PFSK-1 (cell line): ENCODE data around the gene PCDHB12.

Experiments used
- POLR2AphosphoS5 ChIP-seq: IDR thresholded peaks from 2 replicates; pipeline ENCODE4 v1.6.1; 2012; ENCODE audit warnings: low read depth, mild to moderate bottlenecking, control low read depth, low read length, moderate library complexity
- REST ChIP-seq, 2 experiments: IDR thresholded peaks; 2 replicates each; pipeline versions ENCODE4 v1.6.1 to v1.8.0; 2011 to 2012; ENCODE audit warnings: low read depth in 2 of 2, low read length in 2 of 2, control low read depth in 1 of 2, inconsistent platforms in 1 of 2, mild to moderate bottlenecking in 1 of 2, moderate library complexity in 1 of 2; ENCODE audit not compliant: insufficient read depth in 1 of 2
- TAF1 ChIP-seq: IDR thresholded peaks from 2 replicates; pipeline ENCODE4 v1.6.1; 2012; ENCODE audit warnings: low read length, control low read depth, borderline replicate concordance; ENCODE audit not compliant: insufficient read depth

DNA sequence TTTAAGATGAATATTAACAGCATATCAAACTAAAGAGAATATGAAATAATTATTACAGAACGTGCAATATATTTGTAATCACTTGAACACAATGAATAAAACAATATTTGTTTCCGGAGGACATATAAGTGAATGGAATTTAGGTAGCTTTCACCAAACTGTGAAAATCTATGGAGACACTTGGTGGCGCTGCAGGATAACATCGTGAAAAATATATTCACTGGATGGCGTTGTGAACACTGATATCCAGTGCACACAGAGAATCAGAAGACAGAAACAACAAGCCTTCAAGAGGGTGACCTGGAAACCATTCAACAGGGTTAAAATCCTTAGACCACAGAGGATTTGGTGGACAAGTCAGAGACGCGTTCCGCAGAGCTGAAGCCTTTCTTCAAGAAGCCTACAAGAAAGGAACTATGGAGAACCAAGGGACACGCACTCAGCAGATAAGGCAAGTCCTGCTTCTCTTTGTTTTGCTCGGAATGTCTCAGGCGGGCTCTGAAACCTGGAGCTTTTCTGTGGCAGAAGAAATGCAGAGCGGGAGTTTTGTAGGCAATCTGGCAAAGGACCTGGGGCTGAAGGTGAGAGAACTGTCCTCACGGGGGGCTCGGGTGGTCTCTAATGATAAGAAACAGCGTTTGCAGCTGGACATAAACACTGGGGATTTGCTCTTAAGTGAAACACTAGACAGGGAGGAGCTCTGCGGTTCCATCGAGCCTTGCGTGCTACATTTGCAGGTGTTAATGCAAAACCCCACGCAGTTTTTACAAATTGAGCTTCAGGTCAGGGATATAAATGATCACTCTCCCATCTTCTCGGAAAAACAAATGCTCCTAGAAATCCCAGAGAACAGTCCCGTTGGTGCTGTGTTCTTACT is 8.9 kb upstream of the PCDHB12 start, which contains the start of gene PCDHB11:
- no peak for TF ChIP-seq TAF1
- TF ChIP-seq REST (IDR thresholded peaks at IDR 0.05; ENCODE audit: insufficient read depth in 1 of 2, low read depth in 2 of 2, low read length in 2 of 2) = no peak
- TF ChIP-seq POLR2AphosphoS5 = no peak
